OCI-LY1 (cell line): Measurements from ENCODE around the gene CCK.

Experiments used
- H2AFZ ChIP-seq: fragments of 200-600 bp; sonication (generic), shearing (Covaris generic); 2 replicates; pipeline ENCODE4 v1.6.0; 2014; ENCODE audit warnings: antibody characterized with exemption, mild to moderate bottlenecking, low read length
- H3F3A ChIP-seq: fragments of 200-600 bp; sonication (generic), shearing (Covaris generic); 2 replicates; pipeline ENCODE4 v1.6.0; 2014; ENCODE audit warnings: mild to moderate bottlenecking, antibody characterized with exemption, low read length, moderate library complexity; ENCODE audit not compliant: insufficient read depth
- H3K27ac ChIP-seq: fragments of 200-600 bp; sonication (generic); 2 replicates; pipeline ENCODE4 v1.5.1; 2014; ENCODE audit warnings: low read length, mixed run types, mild to moderate bottlenecking, low read depth; ENCODE audit not compliant: poor library complexity, severe bottlenecking
- H3K27me3 ChIP-seq: fragments of 200-600 bp; sonication (generic); 2 replicates; pipeline ENCODE4 v1.6.0; 2014; ENCODE audit warnings: antibody characterized with exemption, mild to moderate bottlenecking, low read length, moderate library complexity; ENCODE audit not compliant: insufficient read depth
- H3K36me3 ChIP-seq: fragments of 200-600 bp; sonication (generic); 2 replicates; pipeline ENCODE4 v1.6.1; 2014; ENCODE audit warnings: mild to moderate bottlenecking, antibody characterized with exemption, low read length, moderate library complexity, mixed read lengths; ENCODE audit not compliant: insufficient read depth
- H3K4me1 ChIP-seq: fragments of 200-600 bp; sonication (generic); 2 replicates; pipeline ENCODE4 v1.5.1; 2014; ENCODE audit warnings: mild to moderate bottlenecking, low read length, moderate library complexity; ENCODE audit not compliant: insufficient read depth, severe bottlenecking
- H3K4me2 ChIP-seq: fragments of 200-600 bp; sonication (generic), shearing (Covaris generic); 2 replicates; pipeline ENCODE4 v1.6.1; 2014; ENCODE audit warnings: low read length
- H3K4me3 ChIP-seq: fragments of 200-600 bp; sonication (generic); 2 replicates; pipeline ENCODE4 v1.5.1; 2014; ENCODE audit warnings: low read length, low read depth, mild to moderate bottlenecking, mixed read lengths; ENCODE audit not compliant: poor library complexity, severe bottlenecking
- H3K79me2 ChIP-seq: fragments of 200-600 bp; shearing (Covaris generic); 2 replicates; pipeline ENCODE4 v1.6.1; 2016; ENCODE audit warnings: mixed run types, low read length, mixed read lengths; ENCODE audit not compliant: insufficient read depth
- H3K9ac ChIP-seq: fragments of 200-600 bp; sonication (generic), shearing (Covaris generic); 2 replicates; pipeline ENCODE4 v1.6.1; 2014; ENCODE audit warnings: mild to moderate bottlenecking, low read length, mixed read lengths
- H3K9me2 ChIP-seq: fragments of 200-600 bp; sonication (generic), shearing (Covaris generic); 2 replicates; pipeline ENCODE4 v1.6.1; 2014; ENCODE audit warnings: low read depth, mild to moderate bottlenecking, low read length, mixed read lengths
- H3K9me3 ChIP-seq: fragments of 200-600 bp; shearing (Covaris generic); 2 replicates; pipeline ENCODE4 v1.6.1; 2014; ENCODE audit warnings: low read length, mixed read lengths
- H4K20me1 ChIP-seq: fragments of 200-600 bp; sonication (generic), shearing (Covaris generic); 2 replicates; pipeline ENCODE4 v1.6.0; 2016; ENCODE audit warnings: mild to moderate bottlenecking, low read length; ENCODE audit not compliant: insufficient read depth
- CTCF ChIP-seq: fragments of 200-600 bp; sonication (generic), shearing (Covaris generic); IDR thresholded peaks from 2 replicates; pipeline ENCODE4 v1.5.1; 2017; ENCODE audit warnings: mild to moderate bottlenecking, antibody characterized with exemption, low read length, moderate library complexity, mixed read lengths
- EZH2 ChIP-seq: fragments of 200-600 bp; sonication (generic), shearing (Covaris generic); IDR thresholded peaks from 2 replicates; pipeline ENCODE4 v1.8.0; 2017; ENCODE audit warnings: borderline replicate concordance, mixed run types, mild to moderate bottlenecking, antibody characterized with exemption, low read length, moderate library complexity, mixed read lengths

Gene CCK

GRCh38 chr3:42292009-42292408, 26.0 kb upstream of the CCK start:
- TF ChIP-seq CTCF (no peak), EZH2 (no peak)
- H4K20me1 ChIP-seq, result no peaks in the 10 kb centered on the region
- H3K4me1 ChIP-seq, result no peaks in the 10 kb centered on the region
- no peak overlapping the region for H3K4me2 ChIP-seq
- no peaks in the 10 kb centered on the region for H3K9me3 ChIP-seq
- H3K36me3 ChIP-seq, result no peaks in the 10 kb centered on the region
- H2AFZ ChIP-seq, result no peak overlapping the region
- no peak overlapping the region for H3K27ac ChIP-seq
- H3K27me3 ChIP-seq, result no peaks in the 10 kb centered on the region
- no peaks in the 10 kb centered on the region for H3F3A ChIP-seq
- no peak overlapping the region for H3K4me3 ChIP-seq
- H3K79me2 ChIP-seq, result no peaks in the 10 kb centered on the region
- H3K9ac ChIP-seq, result no peak overlapping the region
- no peaks in the 10 kb centered on the region for H3K9me2 ChIP-seq

GRCh38 chr3:42290966-42291714, 25.2 kb upstream of the CCK start:
- TF ChIP-seq CTCF (no peak), EZH2 (no peak)
- Histone ChIP-seq H3K79me2 (no peaks in the 10 kb centered on the region), H3K36me3 (no peaks in the 10 kb centered on the region), H3K4me1 (no peaks in the 10 kb centered on the region), H3F3A (no peaks in the 10 kb centered on the region), H3K4me3 (no peak overlapping the region), H4K20me1 (no peaks in the 10 kb centered on the region), H2AFZ (no peak overlapping the region), H3K9me3 (no peaks in the 10 kb centered on the region), H3K27ac (no peak overlapping the region), H3K4me2 (no peak overlapping the region), H3K9me2 (no peaks in the 10 kb centered on the region), H3K27me3 (no peaks in the 10 kb centered on the region), H3K9ac (no peak overlapping the region)

- no peaks in the 10 kb centered on the region for H3K79me2 ChIP-seq
- H3K36me3 ChIP-seq, result no peaks in the 10 kb centered on the region
- no peak overlapping the region for H3K4me2 ChIP-seq
- no peaks in the 10 kb centered on the region for H3K4me1 ChIP-seq
- no peaks in the 10 kb centered on the region for H3F3A ChIP-seq
- TF ChIP-seq CTCF (no peak), EZH2 (no peak)
- H3K27ac ChIP-seq, result no peak overlapping the region
- H3K9me2 ChIP-seq, result no peaks in the 10 kb centered on the region
- H2AFZ ChIP-seq, result no peak overlapping the region
- H3K27me3 ChIP-seq, result no peaks in the 10 kb centered on the region
- no peak overlapping the region for H3K9ac ChIP-seq
- H3K4me3 ChIP-seq, result no peak overlapping the region
- no peaks in the 10 kb centered on the region for H3K9me3 ChIP-seq
- H4K20me1 ChIP-seq, result no peaks in the 10 kb centered on the region
Measured at GRCh38 chr3:42289026-42289425, 23.0 kb upstream of the CCK start.
